Epithelial cell of proximal tubule (primary cell): ENCODE data around the gene PPP3CA. TPM values are rescaled to one million over a fixed set of nuclear protein-coding genes. Genes with fewer than 3 reads are reported as not detected.

Source experiments
- DNase-seq: peaks from one replicate; pipeline ENCODE4 v3.0.0-alpha.2; 2011; ENCODE audit warnings: low read depth
- H3K4me3 ChIP-seq: 2 replicates; pipeline ENCODE4 v1.5.1; 2011; ENCODE audit warnings: low read depth, mild to moderate bottlenecking, low read length
- total RNA-seq: library from RNA; depleted of rRNA; stranded (reverse); fragments of >200 nt; gene quantifications from 2 replicates; pipeline ENCODE4 v1.2.3, GENCODE V29; 2015
- TF ChIP-seq, protein P1 (sequence below): conservative IDR thresholded peaks from 2 replicates; pipeline ENCODE4 v1.5.1; 2012; ENCODE audit warnings: low read depth, mild to moderate bottlenecking, low read length

Gene PPP3CA
- total RNA-seq, 1 donor from 2014 or later: 16.5 TPM

GRCh38 chr4:101198682-101199339, 148.5 kb downstream of the PPP3CA start:
- TF ChIP-seq, protein P1, sequence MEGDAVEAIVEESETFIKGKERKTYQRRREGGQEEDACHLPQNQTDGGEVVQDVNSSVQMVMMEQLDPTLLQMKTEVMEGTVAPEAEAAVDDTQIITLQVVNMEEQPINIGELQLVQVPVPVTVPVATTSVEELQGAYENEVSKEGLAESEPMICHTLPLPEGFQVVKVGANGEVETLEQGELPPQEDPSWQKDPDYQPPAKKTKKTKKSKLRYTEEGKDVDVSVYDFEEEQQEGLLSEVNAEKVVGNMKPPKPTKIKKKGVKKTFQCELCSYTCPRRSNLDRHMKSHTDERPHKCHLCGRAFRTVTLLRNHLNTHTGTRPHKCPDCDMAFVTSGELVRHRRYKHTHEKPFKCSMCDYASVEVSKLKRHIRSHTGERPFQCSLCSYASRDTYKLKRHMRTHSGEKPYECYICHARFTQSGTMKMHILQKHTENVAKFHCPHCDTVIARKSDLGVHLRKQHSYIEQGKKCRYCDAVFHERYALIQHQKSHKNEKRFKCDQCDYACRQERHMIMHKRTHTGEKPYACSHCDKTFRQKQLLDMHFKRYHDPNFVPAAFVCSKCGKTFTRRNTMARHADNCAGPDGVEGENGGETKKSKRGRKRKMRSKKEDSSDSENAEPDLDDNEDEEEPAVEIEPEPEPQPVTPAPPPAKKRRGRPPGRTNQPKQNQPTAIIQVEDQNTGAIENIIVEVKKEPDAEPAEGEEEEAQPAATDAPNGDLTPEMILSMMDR: no peak

DNA sequence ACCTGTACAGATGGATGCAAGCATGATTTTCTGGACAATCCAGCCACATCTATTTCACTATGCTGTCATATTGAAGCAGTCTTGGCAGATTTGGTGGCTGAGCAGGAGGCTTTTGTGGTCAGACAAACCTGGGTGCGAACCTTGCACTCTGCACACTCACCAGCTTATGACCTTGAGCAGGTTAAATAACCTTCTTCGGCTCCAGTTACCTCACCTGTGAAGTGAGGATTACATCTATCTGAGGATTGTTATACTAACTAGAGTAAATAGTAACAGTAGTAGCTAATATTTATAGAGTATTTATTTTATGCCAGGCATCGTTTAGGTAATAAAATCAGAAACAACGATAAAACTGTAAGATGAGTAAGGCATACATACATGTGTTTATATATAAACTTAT, 150.0 kb downstream of the PPP3CA start:
- DNase-seq: no peak
- TF ChIP-seq, protein P1: no peak
- H3K4me3 ChIP-seq: no peak overlapping the region

More at GRCh38 chr4:101198682-101199339, 148.5 kb downstream of the PPP3CA start:
- no peak overlapping the region for H3K4me3 ChIP-seq
- DNase-seq: no peak

- TF ChIP-seq, protein P1: no peak
- DNase-seq: no peak
- no peak overlapping the region for H3K4me3 ChIP-seq
These were observed 155.1 kb downstream of the PPP3CA start for GRCh38 chr4:101192244-101192643.

GRCh38 chr4:101191302-101192098, 155.8 kb downstream of the PPP3CA start:
- H3K4me3 ChIP-seq: no peak overlapping the region
- TF ChIP-seq, protein P1: no peak
- DNase-seq: no peak

GRCh38 chr4:101190751-101191150, 156.6 kb downstream of the PPP3CA start:
- DNase-seq: no peak
- TF ChIP-seq, protein P1: no peak
- H3K4me3 ChIP-seq: no peak overlapping the region

DNA sequence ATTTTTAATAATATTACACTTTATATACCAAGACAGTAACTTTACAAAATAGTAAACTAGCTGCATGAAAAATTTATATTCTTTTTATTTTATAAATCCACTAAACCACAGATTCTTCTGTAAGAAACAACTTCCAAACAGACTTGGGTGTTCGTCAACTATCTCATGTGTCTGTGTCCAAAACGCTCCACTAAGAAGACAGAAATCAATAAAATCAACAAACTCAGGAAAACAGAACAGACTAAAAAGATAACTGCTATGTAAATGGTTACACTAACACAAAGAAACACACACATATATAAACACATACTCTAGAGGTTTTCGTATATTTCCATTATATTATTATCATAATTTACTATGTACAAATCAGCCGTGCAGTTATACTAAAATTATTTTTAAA, 158.4 kb downstream of the PPP3CA start:
- DNase-seq: no peak
- TF ChIP-seq, protein P1: no peak
- no peak overlapping the region for H3K4me3 ChIP-seq
